LNCAP (cell line): ENCODE measurements around the gene LRG1.

Experiments
- TF ChIP-seq, protein P1 (sequence below): fragments of 450-650 bp; IDR thresholded peaks from 2 replicates; pipeline ENCODE4 v1.5.1; 2017; ENCODE audit warnings: mild to moderate bottlenecking

The LRG1 gene

DNA sequence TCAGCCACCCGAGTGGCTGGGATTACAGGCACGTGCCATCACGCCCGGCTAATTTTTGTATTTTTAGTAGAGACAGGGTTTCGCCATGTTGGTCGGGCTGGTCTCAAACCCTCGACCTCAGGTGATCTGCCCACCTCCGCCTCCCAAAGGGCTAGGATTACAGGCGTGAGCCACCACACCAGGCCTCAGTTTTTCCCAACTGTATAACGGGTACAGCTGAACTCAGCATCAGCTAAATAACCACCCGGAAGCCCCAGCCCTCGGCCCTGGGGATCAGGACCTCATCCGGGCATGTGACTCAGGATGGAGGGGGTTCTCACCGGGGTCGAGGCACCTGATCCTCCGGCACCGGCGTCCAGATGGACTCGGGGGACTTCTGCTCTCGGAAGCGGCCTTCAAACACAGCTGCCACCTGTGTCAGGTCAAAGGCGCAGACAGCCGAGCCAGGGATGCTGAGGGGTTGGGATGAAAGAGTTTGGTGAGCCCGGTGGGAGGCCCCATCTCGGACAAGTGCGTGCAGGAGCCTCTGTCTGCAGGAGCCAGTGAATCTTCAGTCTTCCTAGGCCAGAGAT lies 10.7 kb upstream of the LRG1 start:
- TF ChIP-seq, protein P1, sequence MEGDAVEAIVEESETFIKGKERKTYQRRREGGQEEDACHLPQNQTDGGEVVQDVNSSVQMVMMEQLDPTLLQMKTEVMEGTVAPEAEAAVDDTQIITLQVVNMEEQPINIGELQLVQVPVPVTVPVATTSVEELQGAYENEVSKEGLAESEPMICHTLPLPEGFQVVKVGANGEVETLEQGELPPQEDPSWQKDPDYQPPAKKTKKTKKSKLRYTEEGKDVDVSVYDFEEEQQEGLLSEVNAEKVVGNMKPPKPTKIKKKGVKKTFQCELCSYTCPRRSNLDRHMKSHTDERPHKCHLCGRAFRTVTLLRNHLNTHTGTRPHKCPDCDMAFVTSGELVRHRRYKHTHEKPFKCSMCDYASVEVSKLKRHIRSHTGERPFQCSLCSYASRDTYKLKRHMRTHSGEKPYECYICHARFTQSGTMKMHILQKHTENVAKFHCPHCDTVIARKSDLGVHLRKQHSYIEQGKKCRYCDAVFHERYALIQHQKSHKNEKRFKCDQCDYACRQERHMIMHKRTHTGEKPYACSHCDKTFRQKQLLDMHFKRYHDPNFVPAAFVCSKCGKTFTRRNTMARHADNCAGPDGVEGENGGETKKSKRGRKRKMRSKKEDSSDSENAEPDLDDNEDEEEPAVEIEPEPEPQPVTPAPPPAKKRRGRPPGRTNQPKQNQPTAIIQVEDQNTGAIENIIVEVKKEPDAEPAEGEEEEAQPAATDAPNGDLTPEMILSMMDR, result no peak

DNA sequence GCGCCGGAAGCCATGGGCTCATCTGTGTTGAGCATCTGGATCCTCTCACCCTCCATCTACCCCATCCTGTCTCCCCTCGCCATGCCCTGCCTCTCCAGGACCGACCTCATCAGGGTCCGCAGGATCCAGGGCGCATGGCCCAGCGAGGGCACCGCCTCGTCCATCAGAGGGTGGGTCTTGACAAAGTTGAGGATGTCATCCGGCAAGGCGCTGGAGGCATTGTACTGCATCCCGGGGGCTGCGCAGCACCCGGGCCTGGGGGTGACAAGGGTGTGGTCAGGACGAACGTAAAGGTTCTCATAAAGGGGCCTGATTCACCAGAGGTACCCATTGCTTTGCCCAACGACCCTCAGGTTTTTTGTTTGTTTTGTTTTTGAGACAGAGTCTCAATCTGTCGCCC lies 10.2 kb upstream of the LRG1 start:
- TF ChIP-seq, protein P1, result no peak

DNA sequence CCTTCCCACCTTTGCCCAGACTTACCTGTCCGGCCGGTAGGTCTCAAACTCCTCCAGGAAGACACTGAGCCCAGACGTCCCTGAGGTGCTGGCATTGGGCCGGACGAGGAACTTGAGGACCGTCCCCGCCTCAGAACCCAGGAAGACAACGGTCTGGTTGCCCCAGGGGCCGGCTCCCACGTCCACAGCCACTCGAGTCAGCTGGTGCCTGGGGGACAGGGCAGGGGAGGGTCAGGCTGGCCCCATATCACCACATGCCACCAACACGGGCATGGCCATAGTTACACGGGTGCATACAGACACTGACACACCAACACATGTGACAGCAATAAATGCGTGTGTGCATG lies 8.4 kb upstream of the LRG1 start:
- TF ChIP-seq, protein P1, result no peak

DNA sequence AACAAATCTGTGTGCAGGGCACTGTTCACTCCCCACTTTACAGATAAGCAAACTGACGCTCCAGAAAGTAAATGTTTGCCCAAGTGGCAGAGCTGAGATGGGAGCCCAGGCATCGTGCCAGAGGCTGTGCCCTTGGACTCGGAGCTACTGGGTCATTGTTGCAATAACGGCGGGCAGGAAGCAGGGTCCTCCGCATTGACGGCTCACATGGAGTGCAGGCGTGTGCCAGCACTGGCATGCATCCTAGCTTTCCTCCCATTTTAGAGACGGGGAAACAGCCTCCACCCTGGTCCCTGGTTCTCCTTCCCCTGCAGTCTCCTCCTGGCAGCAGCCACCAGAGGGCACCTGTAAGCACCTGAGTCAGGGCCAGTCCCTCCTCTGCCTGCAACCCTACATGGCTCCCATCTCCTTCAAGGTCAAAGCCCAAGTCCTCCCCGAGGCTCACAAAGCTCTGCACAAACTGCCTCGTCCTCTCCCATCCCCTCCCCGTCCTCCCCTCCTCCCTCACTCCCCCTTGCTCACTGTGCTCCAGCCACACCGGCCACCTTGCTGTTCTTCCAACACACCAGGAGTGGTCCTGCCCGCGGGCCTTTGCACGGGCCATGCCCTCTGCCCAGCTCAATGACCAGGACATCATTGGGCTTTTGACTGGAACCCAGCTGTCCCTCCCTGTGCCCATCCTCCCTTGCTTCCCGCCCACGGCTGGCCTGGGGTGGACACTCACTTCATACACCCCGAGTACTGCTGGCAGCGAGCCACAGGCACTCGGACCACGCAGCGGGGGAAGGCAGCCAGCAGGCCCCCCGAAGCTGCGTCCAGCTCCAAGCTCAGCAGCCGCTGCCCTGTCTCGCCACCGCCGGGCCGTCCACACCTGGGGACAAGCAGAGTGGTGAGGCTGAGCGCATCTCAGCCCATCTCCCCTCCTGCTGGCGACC lies 7.7 kb upstream of the LRG1 start:
- TF ChIP-seq, protein P1, result peak; percentile 52; the same call in 1 of the 2 replicates

DNA sequence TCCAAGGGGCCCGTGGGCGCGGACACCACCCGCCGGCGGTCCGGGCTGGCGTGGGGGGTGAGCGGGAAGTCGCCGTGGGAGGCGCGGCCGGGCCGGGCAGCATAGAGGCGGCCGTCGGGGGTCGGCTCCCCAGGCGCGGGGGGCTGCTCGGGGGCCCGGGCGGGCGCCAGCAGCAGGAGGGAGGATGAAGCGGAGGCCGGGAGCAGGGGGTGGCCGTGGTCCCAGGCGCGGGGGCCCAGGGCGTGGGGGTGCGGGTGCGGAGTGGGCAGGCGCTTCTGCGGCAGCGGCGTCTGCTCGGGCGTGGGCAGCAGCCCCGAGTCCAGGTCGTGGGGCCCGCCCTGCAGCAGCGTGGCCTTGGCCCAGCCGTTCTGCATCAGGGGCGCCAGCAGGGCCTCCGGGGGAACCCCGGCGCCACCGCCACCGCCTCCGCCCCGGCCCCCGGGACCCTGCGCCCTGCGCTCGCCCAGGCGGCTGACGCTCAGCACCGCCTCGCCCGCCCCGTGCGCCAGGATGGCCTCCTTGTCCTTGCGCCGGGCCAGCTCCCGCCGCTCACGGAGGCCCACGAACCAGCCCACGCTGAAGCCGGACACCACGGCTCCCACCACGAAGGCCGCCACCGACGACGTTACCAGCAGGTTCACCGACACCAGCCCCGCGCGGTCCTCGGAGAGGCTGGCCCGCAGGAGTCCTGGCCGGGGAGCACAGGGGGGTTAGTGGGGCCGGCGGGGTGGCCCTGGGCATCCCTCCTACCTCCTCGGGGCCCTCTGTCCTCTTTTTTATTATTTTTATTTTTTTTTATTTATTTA lies 4.2 kb upstream of the LRG1 start:
- TF ChIP-seq, protein P1, result no peak

DNA sequence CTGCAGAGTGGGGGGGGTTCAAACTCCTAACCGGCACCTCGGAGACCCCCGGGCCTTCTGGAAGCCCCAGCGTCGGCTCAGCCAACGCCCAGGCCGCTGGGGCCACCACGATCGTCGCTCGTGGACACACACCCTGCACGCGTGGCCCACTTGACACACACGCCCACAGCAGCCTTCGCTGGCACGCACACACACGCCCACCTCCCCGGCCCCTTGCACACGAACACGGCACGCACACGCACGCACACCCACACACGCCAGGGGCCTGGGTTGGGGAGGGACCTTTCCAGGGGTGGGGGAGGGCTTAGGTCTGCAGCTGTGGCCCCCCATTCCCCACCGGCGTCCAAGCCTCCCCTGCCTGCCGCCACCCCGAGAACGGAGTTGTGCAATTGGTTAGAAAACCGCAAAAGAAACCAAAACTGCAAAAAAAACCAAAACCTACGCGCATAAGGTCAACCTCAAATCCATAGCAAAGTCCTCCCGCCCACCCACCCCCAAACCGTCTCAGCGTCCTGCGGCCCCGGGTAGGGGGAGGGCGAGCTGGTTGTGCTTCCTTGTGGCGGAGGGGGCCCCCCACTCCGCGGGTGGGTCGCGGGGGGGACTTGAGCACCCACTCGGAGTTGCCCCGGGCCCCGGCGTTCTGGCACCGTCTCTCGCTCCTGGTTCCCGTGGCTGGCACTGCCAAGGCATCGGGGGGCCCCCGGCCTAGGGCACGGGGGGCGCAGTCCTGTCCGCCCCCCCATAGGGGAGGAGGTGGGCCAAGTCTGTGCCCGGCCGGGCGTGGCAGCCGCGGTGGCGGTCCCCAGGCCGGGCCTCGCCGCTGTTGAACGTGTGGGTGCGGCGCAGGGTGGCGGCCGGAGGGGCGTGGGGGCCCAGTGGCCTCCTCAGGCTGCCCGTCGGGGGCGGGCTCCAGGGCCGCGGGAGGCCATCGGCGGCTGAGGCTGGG lies 3.3 kb upstream of the LRG1 start:
- TF ChIP-seq, protein P1, result no peak
